Spleen (tissue), 7 donors: ENCODE measurements around the gene CRTC3.

ENCODE experiments used
- POLR2A ChIP-seq, 3 donors: fragments of 450-650 bp; IDR thresholded peaks; one replicate each; pipeline ENCODE4 v1.5.1; 2017; ENCODE audit warnings: antibody characterized with exemption in 3 of 3, mild to moderate bottlenecking in 1 of 3
- POLR2AphosphoS5 ChIP-seq, 3 donors: sonication (generic); formaldehyde crosslinking; IDR thresholded peaks; one replicate each; pipeline ENCODE4 v1.5.1; 2017; ENCODE audit warnings: antibody characterized with exemption in 3 of 3
- TF ChIP-seq, protein P1 (sequence below), 11 experiments: fragments of 200-600 bp in 7 of 11; fragments of 450-650 bp in 4 of 11; sonication (generic) in 4 of 11; IDR thresholded peaks in 8 of 11; conservative IDR thresholded peaks in 3 of 11; 1 replicate in 7 of 11; 2 replicates in 4 of 11; pipeline versions ENCODE4 v1.4.0 to v1.8.0; 2016 to 2021; ENCODE audit warnings: antibody characterized with exemption in 11 of 11, inconsistent platforms in 4 of 11, mild to moderate bottlenecking in 1 of 11
- donor health status: DM: no; HTN: no; CAD: no; lungs with moderate emphysema.
- donor health status: DM: no; HTN: no; CAD: no.
- donor health status: DM: no; HTN: no; CAD: no.

GRCh38 chr15:90500171-90500570 is 29.6 kb upstream of the CRTC3 start:
- TF ChIP-seq, protein P1, sequence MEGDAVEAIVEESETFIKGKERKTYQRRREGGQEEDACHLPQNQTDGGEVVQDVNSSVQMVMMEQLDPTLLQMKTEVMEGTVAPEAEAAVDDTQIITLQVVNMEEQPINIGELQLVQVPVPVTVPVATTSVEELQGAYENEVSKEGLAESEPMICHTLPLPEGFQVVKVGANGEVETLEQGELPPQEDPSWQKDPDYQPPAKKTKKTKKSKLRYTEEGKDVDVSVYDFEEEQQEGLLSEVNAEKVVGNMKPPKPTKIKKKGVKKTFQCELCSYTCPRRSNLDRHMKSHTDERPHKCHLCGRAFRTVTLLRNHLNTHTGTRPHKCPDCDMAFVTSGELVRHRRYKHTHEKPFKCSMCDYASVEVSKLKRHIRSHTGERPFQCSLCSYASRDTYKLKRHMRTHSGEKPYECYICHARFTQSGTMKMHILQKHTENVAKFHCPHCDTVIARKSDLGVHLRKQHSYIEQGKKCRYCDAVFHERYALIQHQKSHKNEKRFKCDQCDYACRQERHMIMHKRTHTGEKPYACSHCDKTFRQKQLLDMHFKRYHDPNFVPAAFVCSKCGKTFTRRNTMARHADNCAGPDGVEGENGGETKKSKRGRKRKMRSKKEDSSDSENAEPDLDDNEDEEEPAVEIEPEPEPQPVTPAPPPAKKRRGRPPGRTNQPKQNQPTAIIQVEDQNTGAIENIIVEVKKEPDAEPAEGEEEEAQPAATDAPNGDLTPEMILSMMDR (IDR thresholded peaks at IDR 0.05 in 8 of 11, conservative IDR thresholded peaks at IDR 0.05 in 3 of 11) = no peak
- TF ChIP-seq POLR2AphosphoS5 (IDR thresholded peaks at IDR 0.05) (no peak), POLR2A (IDR thresholded peaks at IDR 0.05) (no peak)
